ENCODE results near the gene TYRP1. TPM values are rescaled to one million over a fixed set of nuclear protein-coding genes. Genes with fewer than 3 reads are reported as not detected.
"Not testable (repeated sequence)": the region's sequence is repeated elsewhere in the genome, so short reads cannot be mapped to it uniquely, and the experiment has no call there.

Gene TYRP1
- polyA plus RNA-seq (ENCODE audit: insufficient read length in 4 of 4): 1 to 10 TPM; 1.3 to 3.1 (median 2.2) TPM

- DNase-seq (ENCODE audit: low read depth in 4 of 4, low spot score in 2 of 4): no peak
Measured at GRCh38 chr9:12693141-12693540, at the start of gene TYRP1. TYRP1 (plus strand) TSS chr9:12693385; CDS start chr9:12693997, 612 bp downstream.

GRCh38 chr9:12643686-12644085 lies 49.5 kb upstream of the TYRP1 start:
- DNase-seq (ENCODE audit: low read depth in 4 of 4, low spot score in 2 of 4): no peak

GRCh38 chr9:12648925-12649324 lies 44.3 kb upstream of the TYRP1 start:
- DNase-seq (ENCODE audit: low read depth in 4 of 4, low spot score in 2 of 4): no peak

GRCh38 chr9:12651125-12651524 lies 42.1 kb upstream of the TYRP1 start:
- DNase-seq (ENCODE audit: low read depth in 4 of 4, low spot score in 2 of 4): no peak

GRCh38 chr9:12652973-12653372 lies 40.2 kb upstream of the TYRP1 start:
- no peak for DNase-seq (ENCODE audit: low read depth in 4 of 4, low spot score in 2 of 4)

GRCh38 chr9:12656803-12657202 lies 36.4 kb upstream of the TYRP1 start:
- no peak for DNase-seq (ENCODE audit: low read depth in 4 of 4, low spot score in 2 of 4)

GRCh38 chr9:12657233-12657632 lies 36.0 kb upstream of the TYRP1 start:
- DNase-seq (ENCODE audit: low read depth in 4 of 4, low spot score in 2 of 4): no peak

- no peak for DNase-seq (ENCODE audit: low read depth in 4 of 4, low spot score in 2 of 4)
Measured at GRCh38 chr9:12657998-12658397, 35.2 kb upstream of the TYRP1 start.

GRCh38 chr9:12658531-12659209 lies 34.5 kb upstream of the TYRP1 start:
- DNase-seq (ENCODE audit: low read depth in 4 of 4, low spot score in 2 of 4): no peak

GRCh38 chr9:12659220-12659619 lies 34.0 kb upstream of the TYRP1 start:
- DNase-seq (ENCODE audit: low read depth in 4 of 4, low spot score in 2 of 4): no peak

- no peak for DNase-seq (ENCODE audit: low read depth in 4 of 4, low spot score in 2 of 4)
Measured at GRCh38 chr9:12666813-12667212, 26.4 kb upstream of the TYRP1 start.

- no peak for DNase-seq (ENCODE audit: low read depth in 4 of 4, low spot score in 2 of 4)
Measured at GRCh38 chr9:12667892-12668291, 25.3 kb upstream of the TYRP1 start.

GRCh38 chr9:12670006-12670405 lies 23.2 kb upstream of the TYRP1 start:
- no peak for DNase-seq (ENCODE audit: low read depth in 4 of 4, low spot score in 2 of 4)

GRCh38 chr9:12674961-12675360 lies 18.2 kb upstream of the TYRP1 start:
- DNase-seq (ENCODE audit: low read depth in 4 of 4, low spot score in 2 of 4): no peak

- DNase-seq (ENCODE audit: low read depth in 4 of 4, low spot score in 2 of 4): not testable (repeated sequence)
Measured at GRCh38 chr9:12677462-12678126, 15.6 kb upstream of the TYRP1 start.

- DNase-seq (ENCODE audit: low read depth in 4 of 4, low spot score in 2 of 4): no peak
Measured at GRCh38 chr9:12680341-12680740, 12.8 kb upstream of the TYRP1 start.

GRCh38 chr9:12680757-12681156 lies 12.4 kb upstream of the TYRP1 start:
- DNase-seq (ENCODE audit: low read depth in 4 of 4, low spot score in 2 of 4): no peak

GRCh38 chr9:12681620-12682019 lies 11.6 kb upstream of the TYRP1 start:
- DNase-seq (ENCODE audit: low read depth in 4 of 4, low spot score in 2 of 4): no peak

- no peak for DNase-seq (ENCODE audit: low read depth in 4 of 4, low spot score in 2 of 4)
Measured at GRCh38 chr9:12684974-12685373, 8.2 kb upstream of the TYRP1 start.

GRCh38 chr9:12689233-12689632 lies 4.0 kb upstream of the TYRP1 start:
- DNase-seq (ENCODE audit: low read depth in 4 of 4, low spot score in 2 of 4): no peak

- no peak for DNase-seq (ENCODE audit: low read depth in 4 of 4, low spot score in 2 of 4)
Measured at GRCh38 chr9:12694013-12694412, 828 bp downstream of the TYRP1 start.

GRCh38 chr9:12695474-12695873 lies 2.3 kb downstream of the TYRP1 start:
- DNase-seq (ENCODE audit: low read depth in 4 of 4, low spot score in 2 of 4): no peak
